ENCODE results near the gene MAFF. TPM values are rescaled to one million over a fixed set of nuclear protein-coding genes. Genes with fewer than 3 reads are reported as not detected.

MAFF gene
- total RNA-seq, 2 donors from 2014 or later, result 4.7 to 5.5 TPM

GRCh38 chr22:38181453-38182200 is 20.2 kb upstream of the MAFF start, which contains the start of gene PLA2G6:
PLA2G6 (minus strand) TSS chr22:38181830; CDS start chr22:38169426, 12,404 bp downstream.
- H3K27ac Mint-ChIP-seq, result peak within 1 kb of the TSS; percentile 99
- no peaks in the 10 kb centered on the region for H3K9me3 Mint-ChIP-seq
- Histone ChIP-seq H3K4me1 (ENCODE audit: control insufficient read depth, insufficient read depth, low read length) (peaks cover 8% of the 10 kb centered on the region), H3K27ac (ENCODE audit: low read depth, low read length) (peak within 1 kb of the TSS; percentile 85), H3K4me3 (ENCODE audit: low read length) (peak within 1 kb of the TSS; percentile 92), H3K9me3 (ENCODE audit: control insufficient read depth, low read length) (no peaks in the 10 kb centered on the region), H3K27me3 (ENCODE audit: control insufficient read depth, insufficient read depth, low read length, poor library complexity, severe bottlenecking) (no peaks in the 10 kb centered on the region), H3K36me3 (ENCODE audit: control insufficient read depth, insufficient read depth, low read length) (no peaks in the 10 kb centered on the region), H3K9ac (ENCODE audit: extremely low read depth, low read length, poor library complexity, severe bottlenecking) (peak within 1 kb of the TSS; percentile 91)
- WGBS, 2 experiments (ENCODE audit: insufficient coverage in 1 of 2, insufficient read length in 1 of 2), result 4% methylated on average over 27 to 48 of the region's 48 CpGs
- no peak for TF ChIP-seq CTCF (conservative IDR thresholded peaks at IDR 0.05)
- peak; percentile 100 for DNase-seq
- H3K27me3 Mint-ChIP-seq (ENCODE audit: insufficient read depth), result no peaks in the 10 kb centered on the region
- peaks cover 34% of the 10 kb centered on the region for H3K4me1 Mint-ChIP-seq
- peak within 1 kb of the TSS; percentile 90 for H3K4me3 Mint-ChIP-seq
- peaks cover 6% of the 10 kb centered on the region for H3K36me3 Mint-ChIP-seq (ENCODE audit: low read depth)

- H3K27ac Mint-ChIP-seq, result no peak overlapping the region
- H3K4me1 Mint-ChIP-seq, result peaks cover 25% of the 10 kb centered on the region
- H3K9me3 Mint-ChIP-seq, result peaks cover 8% of the 10 kb centered on the region
- peaks cover under 1% of the 10 kb centered on the region for H3K36me3 Mint-ChIP-seq (ENCODE audit: low read depth)
- DNase-seq, result no peak
- H3K4me3 ChIP-seq (ENCODE audit: low read length), result no peak overlapping the region
- H3K9ac ChIP-seq (ENCODE audit: extremely low read depth, low read length, poor library complexity, severe bottlenecking), result no peak overlapping the region
- no peaks in the 10 kb centered on the region for H3K27me3 ChIP-seq (ENCODE audit: control insufficient read depth, insufficient read depth, low read length, poor library complexity, severe bottlenecking)
- peaks cover 2% of the 10 kb centered on the region for H3K27me3 Mint-ChIP-seq (ENCODE audit: insufficient read depth)
- no peak overlapping the region for H3K27ac ChIP-seq (ENCODE audit: low read depth, low read length)
- H3K4me1 ChIP-seq (ENCODE audit: control insufficient read depth, insufficient read depth, low read length), result peaks cover 8% of the 10 kb centered on the region
- no peak overlapping the region for H3K4me3 Mint-ChIP-seq
- no peaks in the 10 kb centered on the region for H3K36me3 ChIP-seq (ENCODE audit: control insufficient read depth, insufficient read depth, low read length)
- no peaks in the 10 kb centered on the region for H3K9me3 ChIP-seq (ENCODE audit: control insufficient read depth, low read length)
- TF ChIP-seq CTCF (conservative IDR thresholded peaks at IDR 0.05), result no peak
- WGBS, 2 experiments (ENCODE audit: insufficient coverage in 1 of 2, insufficient read length in 1 of 2), result 78 to 81% methylated on average over 7 of the region's 7 CpGs
These were observed 17.0 kb upstream of the MAFF start for GRCh38 chr22:38184788-38185187.

GRCh38 chr22:38186429-38186828 is 15.4 kb upstream of the MAFF start:
- Histone ChIP-seq H3K9me3 (ENCODE audit: control insufficient read depth, low read length) (no peaks in the 10 kb centered on the region), H3K4me3 (ENCODE audit: low read length) (no peak overlapping the region), H3K27ac (ENCODE audit: low read depth, low read length) (no peak overlapping the region), H3K36me3 (ENCODE audit: control insufficient read depth, insufficient read depth, low read length) (no peaks in the 10 kb centered on the region), H3K4me1 (ENCODE audit: control insufficient read depth, insufficient read depth, low read length) (peaks cover 3% of the 10 kb centered on the region), H3K27me3 (ENCODE audit: control insufficient read depth, insufficient read depth, low read length, poor library complexity, severe bottlenecking) (no peaks in the 10 kb centered on the region), H3K9ac (ENCODE audit: extremely low read depth, low read length, poor library complexity, severe bottlenecking) (no peak overlapping the region)
- Mint-ChIP-seq H3K4me1 (peaks cover 10% of the 10 kb centered on the region), H3K27me3 (ENCODE audit: insufficient read depth) (peaks cover 6% of the 10 kb centered on the region), H3K27ac (no peak overlapping the region), H3K36me3 (ENCODE audit: low read depth) (no peaks in the 10 kb centered on the region), H3K4me3 (no peak overlapping the region), H3K9me3 (peaks cover 8% of the 10 kb centered on the region)
- 85 to 92% methylated on average over 5 of the region's 5 CpGs for WGBS, 2 experiments (ENCODE audit: insufficient coverage in 1 of 2, insufficient read length in 1 of 2)
- TF ChIP-seq CTCF (conservative IDR thresholded peaks at IDR 0.05), result no peak
- no peak for DNase-seq

Measured in endodermal cell (in vitro differentiated cells).